ENCODE data around the gene BAIAP2L2.

DNA sequence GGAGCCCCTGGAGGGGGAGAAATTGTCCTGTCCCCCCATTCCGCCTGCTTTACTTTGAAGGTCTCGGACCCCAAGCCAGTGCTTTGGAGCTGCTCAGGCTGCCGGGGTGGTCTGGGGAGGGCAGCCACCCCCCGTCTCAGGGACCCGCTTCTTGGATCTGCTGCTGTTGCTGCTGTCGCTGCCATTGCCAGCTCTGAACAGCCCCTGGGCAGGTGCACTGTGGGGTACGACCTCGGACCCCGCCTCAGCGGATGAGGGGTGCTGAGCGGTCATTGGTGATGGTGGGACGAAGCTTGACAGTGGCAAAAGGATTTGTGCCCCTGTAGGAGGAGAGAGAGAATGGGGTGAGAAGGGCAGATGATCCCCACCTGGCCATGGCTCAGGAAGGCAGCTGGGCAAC, 25.4 kb downstream of the BAIAP2L2 start:
- TF ChIP-seq POLR2A (IDR thresholded peaks at IDR 0.05; ENCODE audit: low read depth), result no peak
- TF ChIP-seq, protein P1, sequence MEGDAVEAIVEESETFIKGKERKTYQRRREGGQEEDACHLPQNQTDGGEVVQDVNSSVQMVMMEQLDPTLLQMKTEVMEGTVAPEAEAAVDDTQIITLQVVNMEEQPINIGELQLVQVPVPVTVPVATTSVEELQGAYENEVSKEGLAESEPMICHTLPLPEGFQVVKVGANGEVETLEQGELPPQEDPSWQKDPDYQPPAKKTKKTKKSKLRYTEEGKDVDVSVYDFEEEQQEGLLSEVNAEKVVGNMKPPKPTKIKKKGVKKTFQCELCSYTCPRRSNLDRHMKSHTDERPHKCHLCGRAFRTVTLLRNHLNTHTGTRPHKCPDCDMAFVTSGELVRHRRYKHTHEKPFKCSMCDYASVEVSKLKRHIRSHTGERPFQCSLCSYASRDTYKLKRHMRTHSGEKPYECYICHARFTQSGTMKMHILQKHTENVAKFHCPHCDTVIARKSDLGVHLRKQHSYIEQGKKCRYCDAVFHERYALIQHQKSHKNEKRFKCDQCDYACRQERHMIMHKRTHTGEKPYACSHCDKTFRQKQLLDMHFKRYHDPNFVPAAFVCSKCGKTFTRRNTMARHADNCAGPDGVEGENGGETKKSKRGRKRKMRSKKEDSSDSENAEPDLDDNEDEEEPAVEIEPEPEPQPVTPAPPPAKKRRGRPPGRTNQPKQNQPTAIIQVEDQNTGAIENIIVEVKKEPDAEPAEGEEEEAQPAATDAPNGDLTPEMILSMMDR (IDR thresholded peaks at IDR 0.05), result no peak
